ENCODE measurements around the gene KCND3.

Gene KCND3

DNA sequence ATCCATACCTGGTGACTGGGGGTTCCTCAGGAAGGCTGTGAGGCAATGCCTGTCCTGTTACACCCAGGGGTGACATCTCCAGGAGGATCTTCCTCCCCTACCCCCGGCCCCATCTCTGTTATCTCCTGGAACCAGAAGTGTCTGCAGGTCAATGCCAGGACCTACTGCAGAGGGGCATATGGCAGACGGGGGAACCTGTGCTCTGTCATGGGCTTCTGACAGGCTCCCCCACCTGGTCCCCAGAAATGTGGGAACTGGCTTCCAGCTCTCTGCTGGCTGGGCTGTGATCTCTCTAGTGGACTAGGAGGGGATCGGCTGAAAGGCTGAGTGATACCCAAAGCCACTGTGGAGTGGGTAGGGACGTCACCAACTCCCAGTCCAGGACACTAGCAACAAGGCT, 21.0 kb downstream of the KCND3 start:
- TF ChIP-seq ZFX (IDR thresholded peaks at IDR 0.05; ENCODE audit: borderline replicate concordance) (no peak), CTCF (IDR thresholded peaks at IDR 0.05) (no peak)
- no peak overlapping the region for H3K27ac ChIP-seq

- no peak overlapping the region for H3K27ac ChIP-seq
- TF ChIP-seq CTCF (IDR thresholded peaks at IDR 0.05) (no peak), ZFX (IDR thresholded peaks at IDR 0.05; ENCODE audit: borderline replicate concordance) (no peak)
Observed at GRCh38 chr1:111967886-111968285, 21.6 kb downstream of the KCND3 start.

DNA sequence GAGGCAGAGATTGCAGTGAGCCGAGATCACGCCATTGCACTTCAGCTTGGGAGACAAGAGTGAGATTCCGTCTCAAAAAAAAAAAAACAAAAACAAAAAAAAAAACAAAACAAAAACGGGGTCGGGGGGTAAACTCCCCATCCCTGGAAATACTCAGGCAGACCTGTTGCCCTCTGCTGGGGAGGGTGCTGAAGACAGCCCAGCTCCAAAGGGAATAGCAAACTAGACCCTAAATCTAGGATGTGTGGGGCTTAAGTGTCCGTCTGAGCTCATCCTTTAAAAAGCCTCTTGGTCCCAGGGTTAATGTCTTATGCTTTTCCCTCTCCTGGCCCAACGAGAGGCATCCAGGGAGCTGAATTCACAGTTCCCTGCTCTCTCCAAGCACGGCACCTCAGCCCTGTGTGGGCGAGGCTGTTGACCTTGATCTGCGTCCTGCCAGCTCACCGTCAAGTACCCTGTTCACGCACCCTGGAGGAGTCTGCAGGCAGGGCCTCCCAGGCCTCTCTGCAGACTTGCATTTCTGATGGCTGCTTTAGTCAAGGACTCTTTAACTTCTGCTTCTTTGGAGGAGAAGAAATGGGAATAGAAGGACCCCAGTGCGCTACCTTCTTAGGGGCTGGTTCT, 22.3 kb downstream of the KCND3 start:
- no peak overlapping the region for H3K27ac ChIP-seq
- TF ChIP-seq ZFX (IDR thresholded peaks at IDR 0.05; ENCODE audit: borderline replicate concordance), result no peak
- no peak for TF ChIP-seq CTCF (IDR thresholded peaks at IDR 0.05)

DNA sequence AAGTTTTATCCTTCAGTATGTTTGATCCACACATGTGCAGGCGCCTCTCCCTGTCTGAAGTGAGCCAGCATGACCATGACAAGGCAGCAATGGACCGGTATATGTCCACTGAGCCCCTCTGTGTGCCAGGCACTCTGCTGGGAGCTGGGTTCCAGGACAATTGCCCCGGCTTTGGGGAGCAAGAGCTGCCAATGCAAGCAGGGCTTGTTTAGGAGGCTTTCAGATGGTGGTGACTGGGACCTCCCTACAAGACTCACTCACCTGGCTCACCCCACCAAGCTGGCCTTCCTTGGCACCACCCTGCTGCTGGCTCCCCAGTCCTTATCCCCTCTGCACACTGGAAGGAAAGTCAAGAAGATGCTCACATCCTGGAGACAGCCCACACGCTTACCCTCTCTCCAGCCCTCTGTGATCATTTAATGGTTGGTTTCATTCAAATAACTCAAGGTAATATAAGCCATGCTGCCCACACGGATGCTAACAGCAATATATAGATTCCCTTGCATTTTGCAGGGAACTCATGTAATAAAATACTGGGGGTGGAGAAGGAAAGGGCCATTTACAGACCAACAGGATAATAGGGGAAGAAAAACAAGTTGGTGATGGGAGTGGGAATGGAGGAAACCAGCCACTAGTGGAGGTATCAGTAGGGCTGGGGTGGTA, 23.6 kb downstream of the KCND3 start:
- TF ChIP-seq CTCF (IDR thresholded peaks at IDR 0.05) (no peak), ZFX (IDR thresholded peaks at IDR 0.05; ENCODE audit: borderline replicate concordance) (no peak)
- H3K27ac ChIP-seq, result no peak overlapping the region

GRCh38 chr1:111963985-111964738, 25.3 kb downstream of the KCND3 start:
- no peak overlapping the region for H3K27ac ChIP-seq
- TF ChIP-seq CTCF (IDR thresholded peaks at IDR 0.05) (no peak), ZFX (IDR thresholded peaks at IDR 0.05; ENCODE audit: borderline replicate concordance) (no peak)

GRCh38 chr1:111961773-111962565, 27.5 kb downstream of the KCND3 start:
- H3K27ac ChIP-seq, result no peak overlapping the region
- TF ChIP-seq ZFX (IDR thresholded peaks at IDR 0.05; ENCODE audit: borderline replicate concordance) (no peak), CTCF (IDR thresholded peaks at IDR 0.05) (no peak)

Data from 22Rv1 (cell line).